GM18526 (cell line): ENCODE results near the gene CD81.
A peak's percentile ranks its signal among the peaks of the same experiment; 100 is the strongest.

Experiments
- POLR2A ChIP-seq: IDR thresholded peaks from 3 replicates; pipeline ENCODE4 v1.6.1; 2011; ENCODE audit not compliant: insufficient read length; ENCODE audit errors: extremely low read depth

Gene CD81

GRCh38 chr11:2393111-2393868 lies 16.2 kb downstream of the CD81 start:
- no peak for TF ChIP-seq POLR2A

- no peak for TF ChIP-seq POLR2A
These were observed 17.1 kb downstream of the CD81 start for GRCh38 chr11:2393941-2394817.

GRCh38 chr11:2394818-2395105 lies 17.7 kb downstream of the CD81 start:
- no peak for TF ChIP-seq POLR2A

- TF ChIP-seq POLR2A = no peak
These were observed 18.2 kb downstream of the CD81 start for GRCh38 chr11:2395211-2395730.

GRCh38 chr11:2395856-2396255 lies 18.7 kb downstream of the CD81 start:
- TF ChIP-seq POLR2A = no peak

- no peak for TF ChIP-seq POLR2A
These were observed 19.4 kb downstream of the CD81 start for GRCh38 chr11:2396471-2396870.

- no peak for TF ChIP-seq POLR2A
These were observed 19.9 kb downstream of the CD81 start for GRCh38 chr11:2397005-2397404.

GRCh38 chr11:2398664-2399355 lies 21.7 kb downstream of the CD81 start:
- TF ChIP-seq POLR2A = no peak

- no peak for TF ChIP-seq POLR2A
These were observed 22.5 kb downstream of the CD81 start for GRCh38 chr11:2399488-2400068.

GRCh38 chr11:2400069-2400761 lies 23.1 kb downstream of the CD81 start, which contains the start of gene TSSC4:
TSSC4 (plus strand) TSS chr11:2400750; CDS start chr11:2402634, 1,884 bp downstream.
- peak; percentile 92 for TF ChIP-seq POLR2A

GRCh38 chr11:2400762-2401435 lies 23.8 kb downstream of the CD81 start:
- TF ChIP-seq POLR2A = peak; percentile 17

- TF ChIP-seq POLR2A = no peak
These were observed 24.4 kb downstream of the CD81 start for GRCh38 chr11:2401436-2401984.

- no peak for TF ChIP-seq POLR2A
These were observed 25.0 kb downstream of the CD81 start for GRCh38 chr11:2402106-2402505.

- no peak for TF ChIP-seq POLR2A
These were observed 26.0 kb downstream of the CD81 start for GRCh38 chr11:2402890-2403645.
